HepG2 (cell line): ENCODE results near the gene FGFR3. TPM values are rescaled to one million over a fixed set of nuclear protein-coding genes. Genes with fewer than 3 reads are reported as not detected.

Source experiments
- AKAP8 ChIP-seq: sonication (generic); formaldehyde crosslinking; IDR thresholded peaks from 2 replicates; pipeline ENCODE4 v1.5.1; 2020; ENCODE audit warnings: mild to moderate bottlenecking, missing genetic modification reagents
- ARNT2 ChIP-seq: sonication (generic); formaldehyde crosslinking; IDR thresholded peaks from 2 replicates; pipeline ENCODE4 v1.8.0; 2022; ENCODE audit warnings: mild to moderate bottlenecking, low read depth, missing genetic modification reagents, moderate library complexity
- CENPX ChIP-seq: sonication (generic); formaldehyde crosslinking; IDR thresholded peaks from 2 replicates; pipeline ENCODE4 v1.9.0; 2021; ENCODE audit warnings: mild to moderate bottlenecking, missing genetic modification reagents, moderate library complexity
- DZIP1 ChIP-seq: sonication (generic); formaldehyde crosslinking; IDR thresholded peaks from 2 replicates; pipeline ENCODE4 v1.5.0; 2020; ENCODE audit warnings: mild to moderate bottlenecking, missing genetic modification reagents
- GTF3A ChIP-seq: sonication (generic); formaldehyde crosslinking; conservative IDR thresholded peaks from 2 replicates; pipeline ENCODE4 v1.4.0; 2020; ENCODE audit warnings: mild to moderate bottlenecking, missing genetic modification reagents
- HNF4G ChIP-seq, 2 experiments: sonication (generic) in 1 of 2; formaldehyde crosslinking in 1 of 2; IDR thresholded peaks; 2 replicates each; pipeline versions ENCODE4 v1.4.0 to v1.6.1; 2011 to 2020; ENCODE audit warnings: borderline replicate concordance in 2 of 2, low read depth in 2 of 2, mild to moderate bottlenecking in 2 of 2, low read length in 1 of 2, missing genetic modification reagents in 1 of 2, moderate library complexity in 1 of 2
- HNRNPUL1 ChIP-seq: fragments of 200-400 bp; formaldehyde crosslinking; IDR thresholded peaks from 2 replicates; pipeline ENCODE4 v1.6.1; 2017; ENCODE audit warnings: low read depth, mild to moderate bottlenecking, low read length, moderate library complexity
- IKZF4 ChIP-seq: sonication (generic); formaldehyde crosslinking; IDR thresholded peaks from 2 replicates; pipeline ENCODE4 v1.5.1; 2020; ENCODE audit warnings: borderline replicate concordance, mild to moderate bottlenecking, low read depth, missing genetic modification reagents; ENCODE audit errors: not compliant biosample characterization
- KLF11 ChIP-seq: IDR thresholded peaks from 2 replicates; pipeline ENCODE4 v1.6.1; 2016; ENCODE audit warnings: missing compliant biosample characterization
- KMT2A ChIP-seq: sonication (generic); formaldehyde crosslinking; IDR thresholded peaks from 2 replicates; pipeline ENCODE4 v1.4.0; 2020; ENCODE audit warnings: missing genetic modification reagents
- NFKB2 ChIP-seq: sonication (generic); formaldehyde crosslinking; IDR thresholded peaks from 2 replicates; pipeline ENCODE4 v1.4.0; 2020; ENCODE audit warnings: missing genetic modification reagents, borderline replicate concordance
- PBX2 ChIP-seq: IDR thresholded peaks from 2 replicates; pipeline ENCODE4 v1.6.1; 2016; ENCODE audit warnings: control low read depth
- RCOR2 ChIP-seq: IDR thresholded peaks from 2 replicates; pipeline ENCODE4 v1.6.1; 2016; ENCODE audit warnings: missing biosample characterization, missing genetic modification reagents
- SMC3 ChIP-seq: IDR thresholded peaks from 2 replicates; pipeline ENCODE4 v1.6.1; 2011; ENCODE audit warnings: low read length, improper control_type of control experiment
- SNAPC2 ChIP-seq: sonication (generic); formaldehyde crosslinking; IDR thresholded peaks from 2 replicates; pipeline ENCODE4 v1.8.1; 2022; ENCODE audit warnings: mild to moderate bottlenecking, missing genetic modification reagents
- SP5 ChIP-seq: IDR thresholded peaks from 2 replicates; pipeline ENCODE4 v1.6.1; 2016; ENCODE audit warnings: low read depth, borderline replicate concordance
- ZFP36L1 ChIP-seq: sonication (generic); formaldehyde crosslinking; IDR thresholded peaks from 2 replicates; pipeline ENCODE4 v1.8.0; 2022; ENCODE audit warnings: mild to moderate bottlenecking, missing genetic modification reagents, moderate library complexity
- ZNF484 ChIP-seq: sonication (generic); formaldehyde crosslinking; IDR thresholded peaks from 2 replicates; pipeline ENCODE4 v1.5.1; 2020; ENCODE audit warnings: mild to moderate bottlenecking, low read depth, missing genetic modification reagents, borderline replicate concordance
- ZNF496 ChIP-seq: sonication (generic); formaldehyde crosslinking; IDR thresholded peaks from 2 replicates; pipeline ENCODE4 v1.8.1; 2023; ENCODE audit warnings: mild to moderate bottlenecking, moderate library complexity, missing genetic modification reagents; ENCODE audit not compliant: insufficient replicate concordance
- ZNF776 ChIP-seq: sonication (generic); formaldehyde crosslinking; IDR thresholded peaks from 2 replicates; pipeline ENCODE4 v1.4.0; 2020; ENCODE audit warnings: mild to moderate bottlenecking, missing genetic modification reagents
- ZNF850 ChIP-seq: sonication (generic); formaldehyde crosslinking; conservative IDR thresholded peaks from 2 replicates; pipeline ENCODE4 v1.9.0; 2021; ENCODE audit warnings: mild to moderate bottlenecking, missing genetic modification reagents
- ZSCAN22 ChIP-seq: sonication (generic); formaldehyde crosslinking; IDR thresholded peaks from 2 replicates; pipeline ENCODE4 v1.4.0; 2020; ENCODE audit warnings: mild to moderate bottlenecking, missing genetic modification reagents
- ZSCAN29 ChIP-seq: sonication (generic); formaldehyde crosslinking; conservative IDR thresholded peaks from 2 replicates; pipeline ENCODE4 v1.4.0; 2020; ENCODE audit warnings: mild to moderate bottlenecking, missing genetic modification reagents
- polyA plus RNA-seq, 8 experiments: library from polyadenylated mRNA; depleted of rRNA in 3 of 8; stranded (reverse) in 7 of 8; unstranded in 1 of 8; fragments of >200 nt; fragmentation: Illumina TruSeq in 4 of 8; extraction: Trizol in 4 of 8; gene quantifications; 2 replicates each; pipeline versions ENCODE4 v1.2.1 to v1.2.3, GENCODE V29; 2011 to 2016; ENCODE audit warnings: low read depth in 4 of 8, missing spikeins in 1 of 8, mixed read lengths in 1 of 8; ENCODE audit not compliant: insufficient read depth in 1 of 8
- total RNA-seq, 5 experiments: library from RNA; depleted of rRNA; stranded (reverse); fragments of >200 nt; fragmentation: Illumina TruSeq; extraction: Trizol; gene quantifications; 2 replicates each; pipeline ENCODE4 v1.2.3, GENCODE V29; 2016; ENCODE audit warnings: low read depth in 1 of 5
- TF ChIP-seq, protein P1 (sequence below): sonication (generic); formaldehyde crosslinking; IDR thresholded peaks from 2 replicates; pipeline ENCODE4 v1.9.0; 2021; ENCODE audit warnings: missing genetic modification reagents, borderline replicate concordance

Gene FGFR3
- total and polyA plus RNA-seq, 2 of the 13 experiments (the other 11 are each of a cell fraction or from before 2014, with no cell fraction given), result 103 to 109 TPM

DNA sequence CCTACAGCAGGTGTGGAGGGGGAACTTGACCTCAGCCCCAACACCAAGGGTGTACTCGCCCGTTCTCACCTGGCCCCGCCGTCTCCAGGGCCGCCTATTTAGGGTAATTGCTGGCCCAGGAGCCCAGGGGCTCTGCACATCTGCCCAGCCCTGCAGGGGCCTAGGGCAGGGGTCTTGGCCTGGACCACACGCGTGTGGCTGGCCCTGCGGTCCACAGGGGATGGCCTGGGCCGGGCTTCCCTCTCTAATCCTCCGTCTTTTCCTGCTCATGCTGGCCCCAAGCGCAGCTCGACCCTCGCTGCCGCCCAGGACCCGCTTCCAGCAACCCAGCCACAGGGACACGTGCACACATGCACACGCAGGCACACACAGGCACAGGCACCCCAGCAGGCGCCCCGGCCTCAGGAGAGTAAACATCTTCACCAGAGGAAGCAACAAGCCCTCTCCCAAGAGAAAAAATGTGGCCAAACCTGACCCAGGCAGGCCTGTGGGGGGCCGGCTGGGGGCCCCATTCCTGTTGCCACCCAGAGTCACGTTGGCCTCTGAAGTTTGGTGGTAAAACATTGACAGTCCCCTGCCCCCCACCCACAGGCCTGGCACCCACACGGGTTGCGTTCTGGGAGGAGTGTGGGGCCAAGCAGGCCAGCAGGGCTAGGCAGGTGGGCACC is 24.6 kb upstream of the FGFR3 start (continued):
- TF ChIP-seq ZNF776 (CRISPR knock-in tag) (0 out of 2 replicates have a peak, but pooled peaks have one; percentile 44), HNF4G (IDR thresholded peaks at IDR 0.05; ENCODE audit: borderline replicate concordance, low read depth, low read length) (no peak), HNF4G (CRISPR knock-in tag; IDR thresholded peaks at IDR 0.05; ENCODE audit: borderline replicate concordance, low read depth) (no peak), PBX2 (CRISPR knock-in tag) (no peak), SNAPC2 (CRISPR knock-in tag) (peak; percentile 62; the same call in 1 of the 2 replicates), KLF11 (CRISPR knock-in tag) (0 out of 2 replicates have a peak, but pooled peaks have one; percentile 31), SP5 (CRISPR knock-in tag) (peak; percentile 48; the same call in 1 of the 2 replicates), ZSCAN22 (CRISPR knock-in tag) (no peak), KMT2A (no peak), ZNF850 (CRISPR knock-in tag) (no peak), ZNF496 (CRISPR knock-in tag) (no peak), SMC3 (no peak), ARNT2 (CRISPR knock-in tag) (no peak; the same call in 1 of the 2 replicates), HNRNPUL1 (no peak), CENPX (no peak), RCOR2 (CRISPR knock-in tag) (no peak), GTF3A (CRISPR knock-in tag) (no peak), DZIP1 (CRISPR knock-in tag) (no peak), IKZF4 (CRISPR knock-in tag) (no peak), ZSCAN29 (no peak; the same call in 1 of the 2 replicates), ZFP36L1 (CRISPR knock-in tag) (no peak), ZNF484 (CRISPR knock-in tag) (no peak), AKAP8 (CRISPR knock-in tag) (peak; percentile 58; the same call in 1 of the 2 replicates), NFKB2 (0 out of 2 replicates have a peak, but pooled peaks have one; percentile 18)
- TF ChIP-seq, protein P1, sequence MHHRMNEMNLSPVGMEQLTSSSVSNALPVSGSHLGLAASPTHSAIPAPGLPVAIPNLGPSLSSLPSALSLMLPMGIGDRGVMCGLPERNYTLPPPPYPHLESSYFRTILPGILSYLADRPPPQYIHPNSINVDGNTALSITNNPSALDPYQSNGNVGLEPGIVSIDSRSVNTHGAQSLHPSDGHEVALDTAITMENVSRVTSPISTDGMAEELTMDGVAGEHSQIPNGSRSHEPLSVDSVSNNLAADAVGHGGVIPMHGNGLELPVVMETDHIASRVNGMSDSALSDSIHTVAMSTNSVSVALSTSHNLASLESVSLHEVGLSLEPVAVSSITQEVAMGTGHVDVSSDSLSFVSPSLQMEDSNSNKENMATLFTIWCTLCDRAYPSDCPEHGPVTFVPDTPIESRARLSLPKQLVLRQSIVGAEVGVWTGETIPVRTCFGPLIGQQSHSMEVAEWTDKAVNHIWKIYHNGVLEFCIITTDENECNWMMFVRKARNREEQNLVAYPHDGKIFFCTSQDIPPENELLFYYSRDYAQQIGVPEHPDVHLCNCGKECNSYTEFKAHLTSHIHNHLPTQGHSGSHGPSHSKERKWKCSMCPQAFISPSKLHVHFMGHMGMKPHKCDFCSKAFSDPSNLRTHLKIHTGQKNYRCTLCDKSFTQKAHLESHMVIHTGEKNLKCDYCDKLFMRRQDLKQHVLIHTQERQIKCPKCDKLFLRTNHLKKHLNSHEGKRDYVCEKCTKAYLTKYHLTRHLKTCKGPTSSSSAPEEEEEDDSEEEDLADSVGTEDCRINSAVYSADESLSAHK (CRISPR knock-in tag), result no peak
